H1 (cell line): Measurements from ENCODE around the gene AEBP1. TPM values are rescaled to one million over a fixed set of nuclear protein-coding genes. Genes with fewer than 3 reads are reported as not detected.

ENCODE experiments used
- CTCF ChIA-PET: fragments of 300-600 bp; sonication (Branson Sonifier 250); formaldehyde crosslinking; loops from one replicate; lab custom pipeline; 2021; ENCODE audit not compliant: partially characterized antibody; lab: Charles Lee
- POLR2A ChIA-PET: fragments of 300-600 bp; sonication (Branson Sonifier 250); formaldehyde crosslinking; loops from one replicate; lab custom pipeline; 2021; ENCODE audit warnings: inconsistent platforms; ENCODE audit not compliant: partially characterized antibody; lab: Charles Lee
- DNase-seq, 2 experiments: peaks; one replicate each; pipeline versions ENCODE4 v3.0.0 to v3.0.0-alpha.2; 2010 to 2022; ENCODE audit warnings: low spot score in 2 of 2, low read depth in 1 of 2, mixed read lengths in 1 of 2
- FAIRE-seq: peaks from 2 replicates; lab custom pipeline; 2011; peaks lifted over from hg19 to GRCh38; lab: Jason Lieb, UNC
- H2AFZ ChIP-seq: 2 replicates; pipeline ENCODE4 v1.8.1; 2012; ENCODE audit warnings: low read length, inconsistent platforms
- H2AK5ac ChIP-seq: 2 replicates; pipeline ENCODE4 v1.6.1; 2013; ENCODE audit warnings: low read depth, low read length
- H2BK120ac ChIP-seq: replicated peaks from 2 replicates; pipeline ENCODE3; 2013; ENCODE audit warnings: low read depth, low read length, inconsistent platforms
- H2BK12ac ChIP-seq: 2 replicates; pipeline ENCODE4 v1.6.1; 2013; ENCODE audit warnings: low read depth, low read length
- H2BK15ac ChIP-seq: 2 replicates; pipeline ENCODE4 v1.6.1; 2013; ENCODE audit warnings: low read length
- H2BK20ac ChIP-seq: 2 replicates; pipeline ENCODE4 v1.6.1; 2013; ENCODE audit warnings: low read length
- H2BK5ac ChIP-seq: 2 replicates; pipeline ENCODE4 v1.6.1; 2013; ENCODE audit warnings: low read depth, low read length
- H3K14ac ChIP-seq: 2 replicates; pipeline ENCODE4 v1.6.1; 2013; ENCODE audit warnings: inconsistent platforms; ENCODE audit not compliant: insufficient read length
- H3K18ac ChIP-seq: 2 replicates; pipeline ENCODE4 v1.6.1; 2013; ENCODE audit warnings: low read length; ENCODE audit errors: extremely low read depth
- H3K23ac ChIP-seq: 2 replicates; pipeline ENCODE4 v1.6.1; 2013; ENCODE audit warnings: inconsistent platforms; ENCODE audit not compliant: insufficient read length
- H3K23me2 ChIP-seq: 2 replicates; pipeline ENCODE4 v1.6.1; 2013; ENCODE audit warnings: low read depth, low read length
- H3K27ac ChIP-seq: 2 replicates; pipeline ENCODE4 v1.6.1; 2011; ENCODE audit warnings: low read depth, low read length, inconsistent platforms
- H3K27me3 ChIP-seq, 4 experiments: replicated peaks in 1 of 4; 1 replicate in 1 of 4; 2 replicates in 3 of 4; pipeline versions ENCODE4 v1.6.1 to v1.8.1; 2011 to 2013; ENCODE audit warnings: low read length in 3 of 4, mild to moderate bottlenecking in 3 of 4, inconsistent platforms in 2 of 4, mixed read lengths in 2 of 4, moderate library complexity in 1 of 4; ENCODE audit not compliant: control insufficient read depth in 3 of 4, insufficient read depth in 3 of 4; ENCODE audit errors: extremely low read depth in 1 of 4
- H3K36me3 ChIP-seq, 4 experiments: 2 replicates each; pipeline versions ENCODE4 v1.6.1 to v1.8.1; 2011 to 2013; ENCODE audit warnings: mild to moderate bottlenecking in 4 of 4, low read length in 3 of 4, moderate library complexity in 2 of 4, control low read depth in 1 of 4, inconsistent platforms in 1 of 4; ENCODE audit not compliant: insufficient read depth in 4 of 4, control insufficient read depth in 2 of 4
- H3K4ac ChIP-seq: replicated peaks from 2 replicates; pipeline ENCODE3; 2013; ENCODE audit warnings: low read length, low read depth, mixed read lengths, inconsistent platforms; ENCODE audit not compliant: insufficient read length
- H3K4me1 ChIP-seq, 4 experiments: replicated peaks in 1 of 4; 1 replicate in 1 of 4; 2 replicates in 3 of 4; pipeline versions ENCODE4 v1.6.1 to v1.8.1; 2011 to 2013; ENCODE audit warnings: low read length in 3 of 4, inconsistent platforms in 2 of 4, mixed read lengths in 1 of 4; ENCODE audit not compliant: insufficient read depth in 4 of 4, control insufficient read depth in 3 of 4
- H3K4me2 ChIP-seq, 2 experiments: 2 replicates each; pipeline versions ENCODE4 v1.6.1 to v1.8.1; 2011 to 2013; ENCODE audit warnings: low read depth in 2 of 2, low read length in 2 of 2, control low read depth in 1 of 2, inconsistent platforms in 1 of 2, mild to moderate bottlenecking in 1 of 2; ENCODE audit not compliant: insufficient read depth in 1 of 2
- H3K4me3 ChIP-seq, 4 experiments: fragments of 200-600, 300-600 bp in 1 of 4; sonication (generic), shearing (Covaris generic), sonication (Bioruptor Twin) in 1 of 4; 2 replicates each; pipeline versions ENCODE4 v1.5.1 to v1.8.1; 2011 to 2016; ENCODE audit warnings: low read length in 4 of 4, low read depth in 3 of 4, control low read depth in 2 of 4, inconsistent platforms in 2 of 4, mild to moderate bottlenecking in 2 of 4, mixed read lengths in 1 of 4, moderate library complexity in 1 of 4; ENCODE audit not compliant: insufficient read depth in 2 of 4; ENCODE audit errors: extremely low read depth in 1 of 4
- H3K56ac ChIP-seq: replicated peaks from 2 replicates; pipeline ENCODE3; 2013; ENCODE audit warnings: low read depth, mild to moderate bottlenecking, mixed read lengths, low read length, inconsistent platforms; ENCODE audit not compliant: insufficient read length
- H3K79me1 ChIP-seq: 2 replicates; pipeline ENCODE4 v1.6.1; 2013; ENCODE audit warnings: low read depth, low read length, control low read depth
- H3K79me2 ChIP-seq, 2 experiments: 2 replicates each; pipeline versions ENCODE4 v1.6.1 to v1.8.1; 2012 to 2013; ENCODE audit warnings: low read length in 2 of 2, mild to moderate bottlenecking in 2 of 2, inconsistent platforms in 1 of 2; ENCODE audit not compliant: insufficient read depth in 2 of 2, control insufficient read depth in 1 of 2
- H3K9ac ChIP-seq, 4 experiments: replicated peaks in 1 of 4; 1 replicate in 1 of 4; 2 replicates in 3 of 4; pipeline versions ENCODE4 v1.6.1 to v1.8.1; 2011 to 2013; ENCODE audit warnings: low read depth in 3 of 4, low read length in 3 of 4, control low read depth in 2 of 4, mild to moderate bottlenecking in 2 of 4, moderate library complexity in 2 of 4, inconsistent platforms in 1 of 4; ENCODE audit errors: extremely low read depth in 1 of 4
- H3K9me3 ChIP-seq, 2 experiments: 2 replicates each; pipeline versions ENCODE4 v1.6.1 to v1.8.1; 2012 to 2013; ENCODE audit warnings: mild to moderate bottlenecking in 2 of 2, moderate library complexity in 2 of 2, control low read depth in 1 of 2, inconsistent platforms in 1 of 2, low read depth in 1 of 2, low read length in 1 of 2, mixed read lengths in 1 of 2; ENCODE audit not compliant: insufficient read depth in 2 of 2
- H4K20me1 ChIP-seq, 2 experiments: replicated peaks in 1 of 2; 2 replicates each; pipeline versions ENCODE3 to v1.8.1; 2011 to 2013; ENCODE audit warnings: inconsistent platforms in 2 of 2, low read length in 2 of 2, mild to moderate bottlenecking in 1 of 2; ENCODE audit not compliant: insufficient read depth in 2 of 2, control insufficient read depth in 1 of 2
- H4K5ac ChIP-seq: 2 replicates; pipeline ENCODE4 v1.6.1; 2013; ENCODE audit warnings: low read length, low read depth, mixed read lengths, inconsistent platforms; ENCODE audit not compliant: insufficient read length
- H4K8ac ChIP-seq: 2 replicates; pipeline ENCODE4 v1.8.0; 2013; ENCODE audit warnings: mild to moderate bottlenecking, moderate library complexity, low read length, inconsistent platforms; ENCODE audit not compliant: insufficient read depth; ENCODE audit errors: extremely low read depth
- H4K91ac ChIP-seq: replicated peaks from 2 replicates; pipeline ENCODE3; 2013; ENCODE audit warnings: low read length, mixed read lengths, inconsistent platforms; ENCODE audit not compliant: insufficient read length
- ASH2L ChIP-seq: fragments of 200-600, 300-600 bp; sonication (generic); IDR thresholded peaks from one replicate; pipeline ENCODE4 v1.7.1; 2017; ENCODE audit warnings: low read length
- ATF3 ChIP-seq: IDR thresholded peaks from 2 replicates; pipeline ENCODE4 v1.6.1; 2011; ENCODE audit warnings: low read depth, mild to moderate bottlenecking, low read length; ENCODE audit not compliant: insufficient read depth
- BACH1 ChIP-seq: IDR thresholded peaks from 2 replicates; pipeline ENCODE4 v1.6.1; 2012; ENCODE audit warnings: low read length, improper control_type of control experiment
- CHD1 ChIP-seq: IDR thresholded peaks from 2 replicates; pipeline ENCODE4 v1.6.1; 2012; ENCODE audit warnings: low read depth, low read length, improper control_type of control experiment
- CTCF ChIP-seq, 3 experiments: IDR thresholded peaks; 1 replicate in 2 of 3; 2 replicates in 1 of 3; pipeline versions ENCODE4 v1.5.1 to v1.6.1; 2011; ENCODE audit warnings: low read length in 3 of 3, mild to moderate bottlenecking in 3 of 3, inconsistent platforms in 2 of 3, low read depth in 1 of 3, moderate library complexity in 1 of 3; ENCODE audit not compliant: insufficient read depth in 1 of 3; ENCODE audit errors: control extremely low read depth in 1 of 3
- EGR1 ChIP-seq: IDR thresholded peaks from 2 replicates; pipeline ENCODE4 v1.6.1; 2011; ENCODE audit warnings: low read depth, low read length, borderline replicate concordance
- HDAC6 ChIP-seq: IDR thresholded peaks from one replicate; pipeline ENCODE4 v1.7.1; 2012; ENCODE audit warnings: low read depth, mild to moderate bottlenecking, inconsistent platforms, low read length, moderate library complexity
- POU5F1 ChIP-seq: IDR thresholded peaks from 2 replicates; pipeline ENCODE4 v1.6.1; 2011; ENCODE audit warnings: low read depth, mild to moderate bottlenecking, low read length, moderate library complexity
- SIN3A ChIP-seq, 2 experiments: IDR thresholded peaks in 1 of 2; conservative IDR thresholded peaks in 1 of 2; 2 replicates each; pipeline ENCODE4 v1.6.1; 2011 to 2012; ENCODE audit warnings: low read length in 2 of 2, improper control_type of control experiment in 1 of 2, low read depth in 1 of 2, mild to moderate bottlenecking in 1 of 2
- WGBS, 2 experiments: shearing (Covaris generic) in 1 of 2; methylation state at CpG; one replicate each; pipeline versions ENCODE4 v1.1.6 to v1.1.7; 2013 to 2015; ENCODE audit warnings: low lambda C conversion rate in 2 of 2, mixed read lengths in 2 of 2, inconsistent platforms in 1 of 2, low coverage in 1 of 2, missing lambda C conversion rate in 1 of 2; ENCODE audit not compliant: insufficient replicate concordance in 2 of 2, insufficient coverage in 1 of 2, insufficient read length in 1 of 2; ENCODE audit errors: extremely low coverage in 1 of 2, missing lambda C conversion rate in 1 of 2; 5-methylcytosine and 5-hydroxymethylcytosine counted together
- polyA plus RNA-seq, 7 experiments: library from polyadenylated mRNA; depleted of rRNA in 3 of 7; stranded (reverse) in 5 of 7; unstranded in 2 of 7; fragments of >200 nt in 5 of 7; fragments of 200-250 nt in 2 of 7; gene quantifications; 1 replicate in 5 of 7; 2 replicates in 1 of 7; 4 replicates in 1 of 7; pipeline versions ENCODE4 v1.2.1 to v1.2.3, GENCODE V29; 2011 to 2013; ENCODE audit warnings: missing spikeins in 2 of 7, mixed read lengths in 2 of 7
- total RNA-seq: library from RNA; stranded (reverse); fragmentation: NEBNext Ultra II Directional; extraction: Animal tissue kit (Norgen Biotek cat#: 25700); gene quantifications from 2 replicates; pipeline ENCODE4 v1.2.1, GENCODE V29; 2021

The AEBP1 gene
- total and polyA plus RNA-seq, 2 of the 8 experiments (the other 6 are each of a cell fraction or from before 2014, with no cell fraction given) = 10.4 to 41.2 TPM

- ChIA-PET POLR2A (interaction anchor here (1.0 to 5.5 kb wide), 3 partner anchors 9 to 14 kb away, joined by 3 to 48 read pairs (median 9); partner anchors contain the start of gene PGAM2), CTCF (interaction anchor here (1.1 to 1.6 kb wide), 2 partner anchors 22 to 33 kb away, joined by 3 read pairs; no protein-coding TSS in a partner anchor)
- no peak overlapping the region for H3K9ac ChIP-seq
- H4K91ac ChIP-seq = no peak overlapping the region
- H3K56ac ChIP-seq = no peak overlapping the region
- no peak overlapping the region for H3K4me2 ChIP-seq
- no peaks in the 10 kb centered on the region for H3K4me1 ChIP-seq
- H3K9me3 ChIP-seq = no peaks in the 10 kb centered on the region
- no peak overlapping the region for H2BK120ac ChIP-seq
- no peaks in the 10 kb centered on the region; a peak in 2 of 7 replicates for H3K27me3 ChIP-seq
- H2AFZ ChIP-seq = no peak overlapping the region
- H2BK20ac ChIP-seq = no peak overlapping the region
- no peak overlapping the region for H3K18ac ChIP-seq
- H3K36me3 ChIP-seq = peaks cover 12 to 20% (median 14%) of the 10 kb centered on the region in 4 experiments
- H3K4ac ChIP-seq = no peak overlapping the region
- H3K4me3 ChIP-seq = no peak overlapping the region
- no peaks in the 10 kb centered on the region for H3K79me2 ChIP-seq
- H2BK12ac ChIP-seq = no peak overlapping the region
- no peak overlapping the region for H3K14ac ChIP-seq
- no peak overlapping the region for H4K5ac ChIP-seq
- no peak overlapping the region for H3K23ac ChIP-seq
- FAIRE-seq (no peak), DNase-seq (no peak)
- H4K8ac ChIP-seq = no peak overlapping the region
- no peak overlapping the region for H2BK5ac ChIP-seq
- no peak overlapping the region for H2BK15ac ChIP-seq
- H3K79me1 ChIP-seq = no peaks in the 10 kb centered on the region
- no peak overlapping the region for H2AK5ac ChIP-seq
- WGBS, 2 experiments = 81% methylated on average over 10 of the region's 11 CpGs; no CpG with 5 or more reads in 1 of the 2 experiments
- no peak overlapping the region for H3K27ac ChIP-seq
- peaks cover 4% of the 10 kb centered on the region; the same call in 1 of the 2 replicates for H3K23me2 ChIP-seq
- H4K20me1 ChIP-seq = peaks cover 0 to 5% of the 10 kb centered on the region in 2 experiments
- TF ChIP-seq ASH2L = no peak
- no peak for TF ChIP-seq POU5F1
- TF ChIP-seq HDAC6 = no peak
- no peak for TF ChIP-seq BACH1
- no peak for TF ChIP-seq EGR1
- TF ChIP-seq SIN3A (conservative IDR thresholded peaks at IDR 0.05 in 1 of 2, IDR thresholded peaks at IDR 0.05 in 1 of 2; ENCODE audit: low read depth in 1 of 2, low read length in 2 of 2) = no peak
- TF ChIP-seq CTCF (IDR thresholded peaks at IDR 0.05; ENCODE audit: control extremely low read depth in 1 of 3, insufficient read depth in 1 of 3, low read depth in 1 of 3, low read length in 3 of 3) = no peak
- TF ChIP-seq ATF3 = no peak
- TF ChIP-seq CHD1 = no peak
Observed at GRCh38 chr7:44079331-44080021, 24.7 kb upstream of the AEBP1 start.
